HG03565 (cell line): Measurements from ENCODE around the gene TMEM120B.

ENCODE experiments used
- ATAC-seq: cut with Tn5 transposase; IDR thresholded peaks from one replicate; pipeline ENCODE4 v1.9.1; 2021; ENCODE audit warnings: mild to moderate bottlenecking, moderate library complexity; ENCODE audit not compliant: unreplicated experiment

Gene TMEM120B

GRCh38 chr12:121770813-121771625 is 58.5 kb downstream of the TMEM120B start:
- no peak for ATAC-seq

- ATAC-seq, result peak; percentile 67
Observed at GRCh38 chr12:121773011-121773777, 60.6 kb downstream of the TMEM120B start.

- no peak for ATAC-seq
Observed at GRCh38 chr12:121774968-121775474, 62.5 kb downstream of the TMEM120B start.

GRCh38 chr12:121775501-121775900 is 62.9 kb downstream of the TMEM120B start:
- no peak for ATAC-seq

GRCh38 chr12:121776190-121777098 is 63.9 kb downstream of the TMEM120B start:
- no peak for ATAC-seq

GRCh38 chr12:121778567-121779421 is 66.2 kb downstream of the TMEM120B start:
- no peak for ATAC-seq

GRCh38 chr12:121779422-121779895 is 66.9 kb downstream of the TMEM120B start:
- ATAC-seq, result no peak

GRCh38 chr12:121780429-121780828 is 67.9 kb downstream of the TMEM120B start:
- no peak for ATAC-seq

GRCh38 chr12:121781484-121781997 is 69.0 kb downstream of the TMEM120B start:
- ATAC-seq, result no peak

GRCh38 chr12:121781998-121782979 is 69.7 kb downstream of the TMEM120B start:
- no peak for ATAC-seq

GRCh38 chr12:121783766-121784165 is 71.2 kb downstream of the TMEM120B start:
- no peak for ATAC-seq

- no peak for ATAC-seq
Observed at GRCh38 chr12:121784460-121784859, 71.9 kb downstream of the TMEM120B start.

GRCh38 chr12:121786440-121786825 is 73.9 kb downstream of the TMEM120B start:
- no peak for ATAC-seq

GRCh38 chr12:121787063-121788025 is 74.8 kb downstream of the TMEM120B start:
- ATAC-seq, result no peak

- ATAC-seq, result no peak
Observed at GRCh38 chr12:121788176-121788818, 75.7 kb downstream of the TMEM120B start.

GRCh38 chr12:121789233-121789781 is 76.8 kb downstream of the TMEM120B start:
- ATAC-seq, result no peak
